Gastrocnemius medialis (tissue), 4 donors: Measurements from ENCODE around the gene ADAMTSL3. TPM values are rescaled to one million over a fixed set of nuclear protein-coding genes. Genes with fewer than 3 reads are reported as not detected.

Experiments used
- ATAC-seq, 2 donors: fragments of 150-250 bp; one replicate each; pipeline ENCODE4 v1.9.1; 2016
- DNase-seq, 2 donors: peaks; one replicate each; pipeline ENCODE4 v3.0.0-alpha.2; 2019
- H3K27ac ChIP-seq, 4 donors: fragments of 200-600 bp; sonication (generic); 1 replicate in 1 of 4; 2 replicates in 3 of 4; pipeline ENCODE4 v1.5.1; 2016 to 2018; ENCODE audit warnings: mild to moderate bottlenecking in 2 of 4, moderate library complexity in 1 of 4
- H3K27me3 ChIP-seq, 3 donors: fragments of 200-600 bp; sonication (generic) in 2 of 3; 1 replicate in 1 of 3; 2 replicates in 2 of 3; pipeline versions ENCODE4 v1.5.1 to v1.6.0; 2016 to 2019; ENCODE audit warnings: mild to moderate bottlenecking in 1 of 3, moderate library complexity in 1 of 3
- H3K36me3 ChIP-seq, 2 donors: fragments of 200-600 bp; sonication (generic) in 1 of 2; one replicate each; pipeline ENCODE4 v1.5.1; 2017 to 2018
- H3K4me1 ChIP-seq, 2 donors: fragments of 200-600 bp; sonication (generic) in 1 of 2; one replicate each; pipeline ENCODE4 v1.5.1; 2016 to 2017; ENCODE audit warnings: mild to moderate bottlenecking in 2 of 2
- H3K4me3 ChIP-seq, 4 donors: fragments of 200-600 bp; sonication (generic) in 3 of 4; 1 replicate in 1 of 4; 2 replicates in 3 of 4; pipeline ENCODE4 v1.5.1; 2016 to 2019; ENCODE audit warnings: mild to moderate bottlenecking in 2 of 4
- H3K9me3 ChIP-seq, 3 donors: fragments of 200-600 bp; sonication (generic) in 2 of 3; 1 replicate in 1 of 3; 2 replicates in 2 of 3; pipeline ENCODE4 v1.5.1; 2016 to 2019
- POLR2A ChIP-seq, 2 donors: fragments of 450-650 bp; IDR thresholded peaks; one replicate each; pipeline ENCODE4 v1.6.1; 2017; ENCODE audit warnings: antibody characterized with exemption in 2 of 2, mild to moderate bottlenecking in 2 of 2, moderate library complexity in 2 of 2
- in situ Hi-C, 4 donors: fragments of 200-750 bp; cut with MboI; loops; one replicate each; pipeline versions ENCODE4 v1.15.0 to v1.8.0; 2017; ENCODE audit warnings: low sequenced_read_pairs in 4 of 4
- intact Hi-C: fragments of 100-400 bp; cut with DNase I; formaldehyde crosslinking; loops from one replicate; pipeline ENCODE4 v1.15.1; 2023; ENCODE audit warnings: low total_unique reads
- total RNA-seq, 4 donors: library from RNA; depleted of rRNA; stranded (reverse); fragments of >200 nt; gene quantifications; one replicate each; pipeline versions ENCODE4 v1.1.0 to v1.2.3, GENCODE V29; 2016
- TF ChIP-seq, protein P1 (sequence below), 5 experiments: fragments of 450-650 bp in 3 of 5; fragments of 200-600 bp in 2 of 5; sonication (generic) in 2 of 5; IDR thresholded peaks in 4 of 5; conservative IDR thresholded peaks in 1 of 5; 1 replicate in 4 of 5; 2 replicates in 1 of 5; pipeline ENCODE4 v1.5.1; 2016 to 2019; ENCODE audit warnings: antibody characterized with exemption in 5 of 5, mild to moderate bottlenecking in 3 of 5, moderate library complexity in 3 of 5

ADAMTSL3 gene
- total RNA-seq, 4 donors from 2014 or later = 0.66 to 2.9 (median 0.76) TPM

DNA sequence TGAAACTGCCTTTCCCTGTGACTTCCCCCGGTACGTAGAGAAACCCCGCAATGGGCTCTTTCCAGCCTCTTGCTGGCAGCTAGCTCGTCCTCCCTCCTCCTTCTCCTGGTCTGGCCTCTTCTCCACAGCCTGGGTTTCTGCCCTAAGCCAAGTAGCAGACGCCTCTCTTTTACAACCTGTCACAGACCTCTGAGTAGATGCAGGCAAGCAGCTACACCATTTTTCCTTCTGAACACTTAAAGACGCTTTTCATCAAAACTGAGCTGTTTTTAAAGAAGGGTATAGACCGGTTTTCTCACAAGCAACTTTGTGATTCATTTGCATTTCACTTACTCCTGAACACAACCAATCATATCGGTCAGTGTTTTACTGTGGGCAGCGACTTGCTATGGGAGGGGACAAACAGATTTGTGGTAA lies 32.0 kb downstream of the ADAMTSL3 start:
- in situ Hi-C loops = no loop called here
- Histone ChIP-seq H3K4me1 (peaks cover 4 to 5% of the 10 kb centered on the region in 2 donors), H3K4me3 (peak overlapping the region in 1 of 4 donors; percentile 10), H3K27ac (no peak overlapping the region), H3K27me3 (no peaks in the 10 kb centered on the region), H3K9me3 (no peaks in the 10 kb centered on the region), H3K36me3 (no peaks in the 10 kb centered on the region)
- no peak for TF ChIP-seq POLR2A (IDR thresholded peaks at IDR 0.05)
- TF ChIP-seq, protein P1, sequence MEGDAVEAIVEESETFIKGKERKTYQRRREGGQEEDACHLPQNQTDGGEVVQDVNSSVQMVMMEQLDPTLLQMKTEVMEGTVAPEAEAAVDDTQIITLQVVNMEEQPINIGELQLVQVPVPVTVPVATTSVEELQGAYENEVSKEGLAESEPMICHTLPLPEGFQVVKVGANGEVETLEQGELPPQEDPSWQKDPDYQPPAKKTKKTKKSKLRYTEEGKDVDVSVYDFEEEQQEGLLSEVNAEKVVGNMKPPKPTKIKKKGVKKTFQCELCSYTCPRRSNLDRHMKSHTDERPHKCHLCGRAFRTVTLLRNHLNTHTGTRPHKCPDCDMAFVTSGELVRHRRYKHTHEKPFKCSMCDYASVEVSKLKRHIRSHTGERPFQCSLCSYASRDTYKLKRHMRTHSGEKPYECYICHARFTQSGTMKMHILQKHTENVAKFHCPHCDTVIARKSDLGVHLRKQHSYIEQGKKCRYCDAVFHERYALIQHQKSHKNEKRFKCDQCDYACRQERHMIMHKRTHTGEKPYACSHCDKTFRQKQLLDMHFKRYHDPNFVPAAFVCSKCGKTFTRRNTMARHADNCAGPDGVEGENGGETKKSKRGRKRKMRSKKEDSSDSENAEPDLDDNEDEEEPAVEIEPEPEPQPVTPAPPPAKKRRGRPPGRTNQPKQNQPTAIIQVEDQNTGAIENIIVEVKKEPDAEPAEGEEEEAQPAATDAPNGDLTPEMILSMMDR (IDR thresholded peaks at IDR 0.05 in 4 of 5, conservative IDR thresholded peaks at IDR 0.05 in 1 of 5) = no peak
- ATAC-seq = peak in 1 of 2 donors; percentile 24
- no peak for DNase-seq
- intact Hi-C loops = no loop called here

DNA sequence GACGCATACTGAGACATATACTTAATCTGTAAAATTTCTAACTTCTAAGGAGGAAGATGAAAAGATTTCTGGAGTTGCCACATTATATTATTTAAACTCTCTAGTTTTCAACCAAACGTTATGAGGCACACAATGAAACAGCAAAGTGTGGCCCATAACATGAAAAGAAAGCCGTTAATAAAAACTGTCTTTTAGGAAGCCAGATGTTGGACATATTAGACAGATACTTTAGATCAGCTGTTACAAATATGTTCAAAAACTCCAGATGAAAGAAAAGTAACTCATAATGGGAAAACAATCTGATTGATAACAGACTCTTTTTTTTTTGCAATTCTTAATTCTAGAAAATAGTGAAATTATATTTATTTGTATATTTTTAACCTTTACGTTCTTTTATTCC lies 34.3 kb downstream of the ADAMTSL3 start:
- no peaks in the 10 kb centered on the region for H3K36me3 ChIP-seq
- TF ChIP-seq, protein P1 (IDR thresholded peaks at IDR 0.05 in 4 of 5, conservative IDR thresholded peaks at IDR 0.05 in 1 of 5) = no peak
- no peak for TF ChIP-seq POLR2A (IDR thresholded peaks at IDR 0.05)
- no peak overlapping the region for H3K4me3 ChIP-seq
- no peaks in the 10 kb centered on the region for H3K4me1 ChIP-seq
- intact Hi-C loops (no loop called here), in situ Hi-C loops (no loop called here)
- H3K27me3 ChIP-seq = no peaks in the 10 kb centered on the region
- H3K27ac ChIP-seq = no peak overlapping the region
- ATAC-seq (no peak), DNase-seq (no peak)
- H3K9me3 ChIP-seq = no peaks in the 10 kb centered on the region

DNA sequence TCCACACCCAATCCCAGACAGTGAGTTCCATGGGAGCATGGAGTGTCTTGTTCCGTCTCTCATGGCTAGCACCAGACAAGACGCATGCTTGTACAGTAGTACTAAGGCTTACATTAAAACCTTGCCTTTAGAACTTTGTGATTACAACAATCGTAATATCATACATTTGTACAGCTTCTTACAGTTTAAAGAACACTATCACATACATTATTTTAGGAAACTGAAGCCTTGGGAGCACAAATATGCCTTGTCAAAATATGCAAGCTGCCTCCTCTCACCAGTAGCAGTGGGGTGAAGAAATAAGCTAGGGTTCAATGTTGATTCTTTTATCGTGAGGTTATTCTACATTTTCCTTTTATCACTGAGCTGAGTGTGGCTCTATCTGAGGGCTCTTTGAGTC lies 36.8 kb downstream of the ADAMTSL3 start:
- intact Hi-C loops = no loop called here

DNA sequence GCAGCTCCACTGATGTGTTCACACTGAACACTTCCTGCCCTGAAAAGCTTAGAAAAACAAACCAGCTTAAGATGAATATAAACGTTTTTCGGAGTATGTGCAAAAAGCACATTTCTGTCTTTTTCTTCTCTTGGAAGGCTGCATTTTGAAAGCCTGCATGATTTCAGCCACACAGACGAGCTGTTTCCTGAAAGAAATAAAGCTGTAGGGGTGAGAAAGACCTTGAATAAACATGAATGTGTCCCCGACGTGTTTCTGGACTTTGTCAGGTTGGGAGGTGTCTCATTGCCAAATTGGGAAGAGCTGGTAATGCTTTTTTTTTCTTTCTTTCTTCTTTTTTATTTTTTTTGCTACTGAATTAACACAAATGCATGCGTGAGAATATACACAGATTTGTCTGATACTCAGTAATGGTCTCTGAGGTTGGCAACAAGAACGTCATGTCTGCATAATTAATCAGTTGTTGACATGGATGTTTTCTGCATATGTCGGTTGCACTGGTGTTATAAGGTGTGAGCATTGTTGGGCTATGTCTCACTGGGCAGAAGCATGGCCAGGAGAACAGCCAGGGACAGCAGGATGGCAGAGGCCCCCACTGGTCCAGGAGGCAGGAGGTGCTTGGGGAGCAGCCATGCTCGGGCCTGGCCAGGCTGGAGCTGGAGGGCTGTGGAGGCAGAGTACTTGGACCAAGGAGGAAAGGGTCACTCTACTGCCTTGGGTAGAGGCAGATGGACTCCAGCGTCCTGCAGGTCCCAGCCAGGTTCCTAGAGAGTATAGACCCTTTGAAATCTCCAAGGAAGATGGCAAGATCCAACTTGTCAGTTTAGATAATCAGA lies 39.0 kb downstream of the ADAMTSL3 start:
- ATAC-seq (no peak), DNase-seq (no peak)
- no peak overlapping the region for H3K27ac ChIP-seq
- intact Hi-C loops = no loop called here
- H3K9me3 ChIP-seq = no peaks in the 10 kb centered on the region
- peaks cover 0 to 3% of the 10 kb centered on the region in 2 donors for H3K4me1 ChIP-seq
- in situ Hi-C loops = no loop called here
- H3K36me3 ChIP-seq = no peaks in the 10 kb centered on the region
- no peaks in the 10 kb centered on the region for H3K27me3 ChIP-seq
- H3K4me3 ChIP-seq = no peak overlapping the region
- no peak for TF ChIP-seq POLR2A (IDR thresholded peaks at IDR 0.05)
- TF ChIP-seq, protein P1 (IDR thresholded peaks at IDR 0.05 in 4 of 5, conservative IDR thresholded peaks at IDR 0.05 in 1 of 5) = no peak

More for the DNA sequence above, 36.8 kb downstream of the ADAMTSL3 start:
- no peaks in the 10 kb centered on the region for H3K27me3 ChIP-seq
- peaks cover 0 to 3% of the 10 kb centered on the region in 2 donors for H3K4me1 ChIP-seq
- no peaks in the 10 kb centered on the region for H3K36me3 ChIP-seq
- no peak for TF ChIP-seq POLR2A (IDR thresholded peaks at IDR 0.05)
- TF ChIP-seq, protein P1 (IDR thresholded peaks at IDR 0.05 in 4 of 5, conservative IDR thresholded peaks at IDR 0.05 in 1 of 5) = no peak
- ATAC-seq = no peak
- H3K9me3 ChIP-seq = no peaks in the 10 kb centered on the region
- H3K27ac ChIP-seq = no peak overlapping the region
- H3K4me3 ChIP-seq = no peak overlapping the region
- DNase-seq = no peak
- in situ Hi-C loops = no loop called here
